Right ventricle myocardium superior (tissue), 1 donor: Measurements from ENCODE around the gene COL5A1. TPM values are rescaled to one million over a fixed set of nuclear protein-coding genes. Genes with fewer than 3 reads are reported as not detected.
A peak's percentile ranks its signal among the peaks of the same experiment; 100 is the strongest.
"Not testable (repeated sequence)": the region's sequence is repeated elsewhere in the genome, so short reads cannot be mapped to it uniquely, and the experiment has no call there.

Source experiments
- ATAC-seq: fragments of 200-7000 bp; cut with Tn5 transposase; one replicate; pipeline ENCODE4 v1.9.1; 2020; ENCODE audit warnings: mild to moderate bottlenecking; ENCODE audit not compliant: poor library complexity
- DNase-seq: peaks from one replicate; pipeline ENCODE4 v3.0.0-alpha.2; 2020
- intact Hi-C: fragments of 100-400 bp; cut with DNase I; formaldehyde crosslinking; loops from one replicate; pipeline ENCODE4 v1.11.2; 2022
- total RNA-seq: library from RNA; stranded (reverse); fragmentation: NEBNext Ultra II Directional; extraction: Animal tissue kit (Norgen Biotek cat#: 25700); gene quantifications from one replicate; pipeline ENCODE4 v1.2.1, GENCODE V29; 2021
- donor health status: DM: no; HTN: yes; CAD: no; lungs with severe emphysema.

COL5A1 gene
- total RNA-seq, 1 donor from 2014 or later, result 12.7 TPM

GRCh38 chr9:134634667-134635230 lies 6.9 kb upstream of the COL5A1 start:
- peak; percentile 27 for DNase-seq

GRCh38 chr9:134635351-134636148 lies 6.1 kb upstream of the COL5A1 start:
- ATAC-seq (no peak), DNase-seq (peak; percentile 9)
- intact Hi-C loops, result no loop called here

More at GRCh38 chr9:134634667-134635230, 6.9 kb upstream of the COL5A1 start:
- intact Hi-C loops, result no loop called here
- no peak for ATAC-seq

- ATAC-seq, result no peak
- DNase-seq, result no peak
Measured at GRCh38 chr9:134636149-134636507, 5.5 kb upstream of the COL5A1 start.

GRCh38 chr9:134637241-134637640 lies 4.4 kb upstream of the COL5A1 start:
- DNase-seq (peak; percentile 19), ATAC-seq (no peak)
- intact Hi-C loops, result no loop called here

More at GRCh38 chr9:134636149-134636507, 5.5 kb upstream of the COL5A1 start:
- intact Hi-C loops, result no loop called here

GRCh38 chr9:134637696-134638501 lies 3.7 kb upstream of the COL5A1 start:
- intact Hi-C loops, result no loop called here
- ATAC-seq, result no peak
- peak; percentile 34 for DNase-seq

- intact Hi-C loops, result no loop called here
- ATAC-seq, result no peak
- no peak for DNase-seq
Measured at GRCh38 chr9:134638502-134639090, 3.0 kb upstream of the COL5A1 start.

GRCh38 chr9:134639994-134640393 lies 1.6 kb upstream of the COL5A1 start:
- no peak for ATAC-seq
- no peak for DNase-seq
- intact Hi-C loops, result no loop called here

- ATAC-seq (no peak), DNase-seq (no peak)
- intact Hi-C loops, result no loop called here
Measured at GRCh38 chr9:134640506-134641172, 964 bp upstream of the COL5A1 start.

- ATAC-seq (no peak), DNase-seq (no peak)
- intact Hi-C loops, result no loop called here
Measured at GRCh38 chr9:134641990-134642384, 384 bp downstream of the COL5A1 start.

GRCh38 chr9:134642385-134643181 lies 980 bp downstream of the COL5A1 start:
- peak; percentile 32 for ATAC-seq
- intact Hi-C loops, result no loop called here
- DNase-seq, result peak; percentile 76

- intact Hi-C loops, result no loop called here
- DNase-seq (no peak), ATAC-seq (no peak)
Measured at GRCh38 chr9:134643222-134643671, 1.6 kb downstream of the COL5A1 start.

GRCh38 chr9:134644401-134644724 lies 2.8 kb downstream of the COL5A1 start:
- intact Hi-C loops, ATAC-seq: not testable (repeated sequence)
- peak; percentile 30 for DNase-seq

- intact Hi-C loops, result no loop called here
- DNase-seq (peak; percentile 83), ATAC-seq (peak; percentile 54)
Measured at GRCh38 chr9:134644725-134645606, 3.4 kb downstream of the COL5A1 start.

GRCh38 chr9:134645607-134646365 lies 4.2 kb downstream of the COL5A1 start:
- intact Hi-C loops, result no loop called here
- ATAC-seq (no peak), DNase-seq (no peak)

GRCh38 chr9:134647359-134648080 lies 5.9 kb downstream of the COL5A1 start:
- DNase-seq (no peak), ATAC-seq (no peak)
- intact Hi-C loops, result no loop called here
